HepG2 (cell line): Measurements from ENCODE around the gene PDK2. TPM values are rescaled to one million over a fixed set of nuclear protein-coding genes. Genes with fewer than 3 reads are reported as not detected.
A peak's percentile ranks its signal among the peaks of the same experiment; 100 is the strongest.

ENCODE experiments used
- BORCS8-MEF2B ChIP-seq: sonication (generic); formaldehyde crosslinking; IDR thresholded peaks from 2 replicates; pipeline ENCODE4 v1.8.0; 2022; ENCODE audit warnings: mild to moderate bottlenecking, missing genetic modification reagents
- MED13 ChIP-seq: sonication (generic); formaldehyde crosslinking; IDR thresholded peaks from 2 replicates; pipeline ENCODE4 v1.5.0; 2020; ENCODE audit warnings: missing genetic modification reagents
- NR2F6 ChIP-seq, 2 experiments: IDR thresholded peaks; 2 replicates each; pipeline ENCODE4 v1.6.1; 2016; ENCODE audit warnings: antibody characterized with exemption in 1 of 2, mild to moderate bottlenecking in 1 of 2
- RBAK ChIP-seq: sonication (generic); formaldehyde crosslinking; IDR thresholded peaks from 2 replicates; pipeline ENCODE4 v1.5.1; 2020; ENCODE audit warnings: mild to moderate bottlenecking, missing genetic modification reagents
- SMAD3 ChIP-seq: sonication (generic); formaldehyde crosslinking; IDR thresholded peaks from 2 replicates; pipeline ENCODE4 v1.4.0; 2020; ENCODE audit warnings: missing genetic modification reagents
- STAG1 ChIP-seq: sonication (generic); formaldehyde crosslinking; IDR thresholded peaks from 2 replicates; pipeline ENCODE4 v1.4.0; 2020; ENCODE audit warnings: missing genetic modification reagents
- ZFY ChIP-seq: sonication (generic); formaldehyde crosslinking; IDR thresholded peaks from 2 replicates; pipeline ENCODE4 v1.4.0; 2020; ENCODE audit warnings: missing genetic modification reagents
- ZNF343 ChIP-seq: sonication (generic); formaldehyde crosslinking; IDR thresholded peaks from 2 replicates; pipeline ENCODE4 v1.4.0; 2020; ENCODE audit warnings: mild to moderate bottlenecking, missing genetic modification reagents
- ZNF546 ChIP-seq: sonication (generic); formaldehyde crosslinking; conservative IDR thresholded peaks from 2 replicates; pipeline ENCODE4 v1.8.1; 2023; ENCODE audit warnings: mild to moderate bottlenecking, missing genetic modification reagents
- ZNF747 ChIP-seq: sonication (generic); formaldehyde crosslinking; IDR thresholded peaks from 2 replicates; pipeline ENCODE4 v1.8.1; 2023; ENCODE audit warnings: missing genetic modification reagents, mild to moderate bottlenecking, borderline replicate concordance
- polyA plus RNA-seq, 8 experiments: library from polyadenylated mRNA; depleted of rRNA in 3 of 8; stranded (reverse) in 7 of 8; unstranded in 1 of 8; fragments of >200 nt; fragmentation: Illumina TruSeq in 4 of 8; extraction: Trizol in 4 of 8; gene quantifications; 2 replicates each; pipeline versions ENCODE4 v1.2.1 to v1.2.3, GENCODE V29; 2011 to 2016; ENCODE audit warnings: low read depth in 4 of 8, missing spikeins in 1 of 8, mixed read lengths in 1 of 8; ENCODE audit not compliant: insufficient read depth in 1 of 8
- total RNA-seq, 5 experiments: library from RNA; depleted of rRNA; stranded (reverse); fragments of >200 nt; fragmentation: Illumina TruSeq; extraction: Trizol; gene quantifications; 2 replicates each; pipeline ENCODE4 v1.2.3, GENCODE V29; 2016; ENCODE audit warnings: low read depth in 1 of 5
- TF ChIP-seq, protein P1 (sequence below): sonication (generic); formaldehyde crosslinking; IDR thresholded peaks from 2 replicates; pipeline ENCODE4 v1.5.0; 2020; ENCODE audit warnings: mild to moderate bottlenecking, missing genetic modification reagents, borderline replicate concordance
- TF ChIP-seq, protein P2 (sequence below): sonication (generic); formaldehyde crosslinking; IDR thresholded peaks from 2 replicates; pipeline ENCODE4 v1.5.0; 2020; ENCODE audit warnings: mild to moderate bottlenecking, missing genetic modification reagents
- TF ChIP-seq, protein P3 (sequence below): sonication (generic); formaldehyde crosslinking; IDR thresholded peaks from 2 replicates; pipeline ENCODE4 v1.8.1; 2023; ENCODE audit warnings: mild to moderate bottlenecking, inconsistent platforms, moderate library complexity, missing genetic modification reagents, borderline replicate concordance
- TF ChIP-seq, protein P4 (sequence below): sonication (generic); formaldehyde crosslinking; IDR thresholded peaks from 2 replicates; pipeline ENCODE4 v1.8.0; 2022; ENCODE audit warnings: mild to moderate bottlenecking, missing genetic modification reagents, borderline replicate concordance

The PDK2 gene
- total and polyA plus RNA-seq, 2 of the 13 experiments (the other 11 are each of a cell fraction or from before 2014, with no cell fraction given), result 18.5 to 59.7 TPM

DNA sequence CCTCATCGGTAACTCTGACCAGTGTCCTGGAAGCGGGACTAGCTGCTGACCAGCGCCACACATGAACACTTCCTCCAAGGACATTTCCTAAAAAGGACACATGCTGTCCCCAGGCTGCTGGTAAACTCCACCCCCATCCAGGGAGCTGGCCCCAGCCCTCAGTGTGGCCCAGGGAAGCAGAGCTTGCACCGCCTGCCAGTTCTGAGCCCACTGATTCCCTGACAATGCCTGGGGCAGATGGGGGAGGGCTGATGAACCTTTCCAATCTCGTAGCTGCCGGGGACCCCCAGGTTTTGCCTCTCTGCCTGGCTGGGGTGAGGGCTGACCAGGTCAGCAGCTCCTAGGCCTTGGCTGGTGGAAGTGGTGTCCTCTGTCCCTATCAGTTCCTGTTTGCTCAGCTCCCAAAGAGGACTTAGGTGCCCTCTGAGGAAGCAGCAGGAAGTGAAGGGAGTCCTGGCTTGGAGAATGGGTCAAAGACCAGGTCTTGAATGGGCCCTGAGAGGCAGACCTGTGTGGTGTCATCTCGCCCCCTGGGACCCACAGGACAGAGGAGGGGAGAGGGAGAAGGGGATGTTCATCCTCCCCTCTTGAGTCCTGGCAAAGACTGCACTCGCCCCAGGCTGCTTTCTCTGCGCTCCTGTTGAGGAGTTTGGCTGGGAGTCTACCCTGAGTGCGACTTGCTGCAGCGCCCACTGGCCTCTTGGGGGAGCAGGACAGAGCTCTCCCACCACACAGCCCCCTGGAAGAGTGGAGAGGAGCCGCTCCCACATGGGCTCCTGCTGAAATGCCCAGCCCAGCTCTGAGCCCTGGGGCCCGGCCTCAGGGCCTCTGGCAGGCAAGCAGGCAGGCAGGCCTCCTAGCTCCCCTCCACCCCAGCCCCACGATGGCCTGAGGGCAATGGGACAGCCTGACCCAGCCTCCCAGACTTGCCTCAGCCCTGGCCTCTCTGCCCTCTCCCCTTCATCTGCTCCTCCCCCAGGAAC, 16.8 kb downstream of the PDK2 start (continued):
- TF ChIP-seq, protein P1, sequence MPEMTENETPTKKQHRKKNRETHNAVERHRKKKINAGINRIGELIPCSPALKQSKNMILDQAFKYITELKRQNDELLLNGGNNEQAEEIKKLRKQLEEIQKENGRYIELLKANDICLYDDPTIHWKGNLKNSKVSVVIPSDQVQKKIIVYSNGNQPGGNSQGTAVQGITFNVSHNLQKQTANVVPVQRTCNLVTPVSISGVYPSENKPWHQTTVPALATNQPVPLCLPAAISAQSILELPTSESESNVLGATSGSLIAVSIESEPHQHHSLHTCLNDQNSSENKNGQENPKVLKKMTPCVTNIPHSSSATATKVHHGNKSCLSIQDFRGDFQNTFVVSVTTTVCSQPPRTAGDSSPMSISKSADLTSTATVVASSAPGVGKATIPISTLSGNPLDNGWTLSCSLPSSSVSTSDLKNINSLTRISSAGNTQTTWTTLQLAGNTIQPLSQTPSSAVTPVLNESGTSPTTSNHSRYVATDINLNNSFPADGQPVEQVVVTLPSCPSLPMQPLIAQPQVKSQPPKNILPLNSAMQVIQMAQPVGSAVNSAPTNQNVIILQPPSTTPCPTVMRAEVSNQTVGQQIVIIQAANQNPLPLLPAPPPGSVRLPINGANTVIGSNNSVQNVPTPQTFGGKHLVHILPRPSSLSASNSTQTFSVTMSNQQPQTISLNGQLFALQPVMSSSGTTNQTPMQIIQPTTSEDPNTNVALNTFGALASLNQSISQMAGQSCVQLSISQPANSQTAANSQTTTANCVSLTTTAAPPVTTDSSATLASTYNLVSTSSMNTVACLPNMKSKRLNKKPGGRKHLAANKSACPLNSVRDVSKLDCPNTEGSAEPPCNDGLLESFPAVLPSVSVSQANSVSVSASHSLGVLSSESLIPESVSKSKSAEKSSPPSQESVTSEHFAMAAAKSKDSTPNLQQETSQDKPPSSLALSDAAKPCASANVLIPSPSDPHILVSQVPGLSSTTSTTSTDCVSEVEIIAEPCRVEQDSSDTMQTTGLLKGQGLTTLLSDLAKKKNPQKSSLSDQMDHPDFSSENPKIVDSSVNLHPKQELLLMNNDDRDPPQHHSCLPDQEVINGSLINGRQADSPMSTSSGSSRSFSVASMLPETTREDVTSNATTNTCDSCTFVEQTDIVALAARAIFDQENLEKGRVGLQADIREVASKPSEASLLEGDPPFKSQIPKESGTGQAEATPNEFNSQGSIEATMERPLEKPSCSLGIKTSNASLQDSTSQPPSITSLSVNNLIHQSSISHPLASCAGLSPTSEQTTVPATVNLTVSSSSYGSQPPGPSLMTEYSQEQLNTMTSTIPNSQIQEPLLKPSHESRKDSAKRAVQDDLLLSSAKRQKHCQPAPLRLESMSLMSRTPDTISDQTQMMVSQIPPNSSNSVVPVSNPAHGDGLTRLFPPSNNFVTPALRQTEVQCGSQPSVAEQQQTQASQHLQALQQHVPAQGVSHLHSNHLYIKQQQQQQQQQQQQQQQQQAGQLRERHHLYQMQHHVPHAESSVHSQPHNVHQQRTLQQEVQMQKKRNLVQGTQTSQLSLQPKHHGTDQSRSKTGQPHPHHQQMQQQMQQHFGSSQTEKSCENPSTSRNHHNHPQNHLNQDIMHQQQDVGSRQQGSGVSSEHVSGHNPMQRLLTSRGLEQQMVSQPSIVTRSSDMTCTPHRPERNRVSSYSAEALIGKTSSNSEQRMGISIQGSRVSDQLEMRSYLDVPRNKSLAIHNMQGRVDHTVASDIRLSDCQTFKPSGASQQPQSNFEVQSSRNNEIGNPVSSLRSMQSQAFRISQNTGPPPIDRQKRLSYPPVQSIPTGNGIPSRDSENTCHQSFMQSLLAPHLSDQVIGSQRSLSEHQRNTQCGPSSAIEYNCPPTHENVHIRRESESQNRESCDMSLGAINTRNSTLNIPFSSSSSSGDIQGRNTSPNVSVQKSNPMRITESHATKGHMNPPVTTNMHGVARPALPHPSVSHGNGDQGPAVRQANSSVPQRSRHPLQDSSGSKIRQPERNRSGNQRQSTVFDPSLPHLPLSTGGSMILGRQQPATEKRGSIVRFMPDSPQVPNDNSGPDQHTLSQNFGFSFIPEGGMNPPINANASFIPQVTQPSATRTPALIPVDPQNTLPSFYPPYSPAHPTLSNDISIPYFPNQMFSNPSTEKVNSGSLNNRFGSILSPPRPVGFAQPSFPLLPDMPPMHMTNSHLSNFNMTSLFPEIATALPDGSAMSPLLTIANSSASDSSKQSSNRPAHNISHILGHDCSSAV, result no peak
- TF ChIP-seq ZNF343 (CRISPR knock-in tag) (0 out of 2 replicates have a peak, but pooled peaks have one; percentile 54), STAG1 (no peak), ZNF546 (CRISPR knock-in tag) (peak; percentile 47; the same call in 1 of the 2 replicates), SMAD3 (CRISPR knock-in tag) (no peak), NR2F6 (IDR thresholded peaks at IDR 0.05) (peak; percentile 9; the same call in 1 of the 2 replicates), NR2F6 (CRISPR knock-in tag; IDR thresholded peaks at IDR 0.05) (peak; percentile 15; the same call in 1 of the 2 replicates), RBAK (no peak), BORCS8-MEF2B (CRISPR knock-in tag) (0 out of 2 replicates have a peak, but pooled peaks have one; percentile 12), ZNF747 (CRISPR knock-in tag) (peak; percentile 86; the same call in 1 of the 2 replicates), MED13 (CRISPR knock-in tag) (no peak), ZFY (CRISPR knock-in tag) (0 out of 2 replicates have a peak, but pooled peaks have one; percentile 30)
- TF ChIP-seq, protein P2, sequence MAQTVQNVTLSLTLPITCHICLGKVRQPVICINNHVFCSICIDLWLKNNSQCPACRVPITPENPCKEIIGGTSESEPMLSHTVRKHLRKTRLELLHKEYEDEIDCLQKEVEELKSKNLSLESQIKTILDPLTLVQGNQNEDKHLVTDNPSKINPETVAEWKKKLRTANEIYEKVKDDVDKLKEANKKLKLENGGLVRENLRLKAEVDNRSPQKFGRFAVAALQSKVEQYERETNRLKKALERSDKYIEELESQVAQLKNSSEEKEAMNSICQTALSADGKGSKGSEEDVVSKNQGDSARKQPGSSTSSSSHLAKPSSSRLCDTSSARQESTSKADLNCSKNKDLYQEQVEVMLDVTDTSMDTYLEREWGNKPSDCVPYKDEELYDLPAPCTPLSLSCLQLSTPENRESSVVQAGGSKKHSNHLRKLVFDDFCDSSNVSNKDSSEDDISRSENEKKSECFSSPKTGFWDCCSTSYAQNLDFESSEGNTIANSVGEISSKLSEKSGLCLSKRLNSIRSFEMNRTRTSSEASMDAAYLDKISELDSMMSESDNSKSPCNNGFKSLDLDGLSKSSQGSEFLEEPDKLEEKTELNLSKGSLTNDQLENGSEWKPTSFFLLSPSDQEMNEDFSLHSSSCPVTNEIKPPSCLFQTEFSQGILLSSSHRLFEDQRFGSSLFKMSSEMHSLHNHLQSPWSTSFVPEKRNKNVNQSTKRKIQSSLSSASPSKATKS (CRISPR knock-in tag), result no peak
- TF ChIP-seq, protein P3, sequence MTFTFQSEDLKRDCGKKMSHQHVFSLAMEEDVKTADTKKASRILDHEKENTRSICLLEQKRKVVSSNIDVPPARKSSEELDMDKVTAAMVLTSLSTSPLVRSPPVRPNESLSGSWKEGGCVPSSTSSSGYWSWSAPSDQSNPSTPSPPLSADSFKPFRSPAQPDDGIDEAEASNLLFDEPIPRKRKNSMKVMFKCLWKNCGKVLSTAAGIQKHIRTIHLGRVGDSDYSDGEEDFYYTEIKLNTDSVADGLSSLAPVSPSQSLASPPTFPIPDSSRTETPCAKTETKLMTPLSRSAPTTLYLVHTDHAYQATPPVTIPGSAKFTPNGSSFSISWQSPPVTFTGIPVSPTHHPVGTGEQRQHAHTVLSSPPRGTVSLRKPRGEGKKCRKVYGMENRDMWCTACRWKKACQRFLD (CRISPR knock-in tag), result no peak
- TF ChIP-seq, protein P4, sequence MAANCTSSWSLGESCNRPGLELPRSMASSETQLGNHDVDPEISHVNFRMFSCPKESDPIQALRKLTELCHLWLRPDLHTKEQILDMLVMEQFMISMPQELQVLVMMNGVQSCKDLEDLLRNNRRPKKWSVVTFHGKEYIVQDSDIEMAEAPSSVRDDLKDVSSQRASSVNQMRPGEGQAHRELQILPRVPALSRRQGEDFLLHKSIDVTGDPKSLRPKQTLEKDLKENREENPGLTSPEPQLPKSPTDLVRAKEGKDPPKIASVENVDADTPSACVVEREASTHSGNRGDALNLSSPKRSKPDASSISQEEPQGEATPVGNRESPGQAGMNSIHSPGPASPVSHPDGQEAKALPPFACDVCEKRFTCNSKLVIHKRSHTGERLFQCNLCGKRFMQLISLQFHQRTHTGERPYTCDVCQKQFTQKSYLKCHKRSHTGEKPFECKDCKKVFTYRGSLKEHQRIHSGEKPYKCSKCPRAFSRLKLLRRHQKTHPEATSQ, result no peak
